Tibial artery (tissue), 4 donors: Measurements from ENCODE around the gene COL28A1.

Experiments
- DNase-seq, 2 donors: peaks; one replicate each; pipeline ENCODE4 v3.0.0-alpha.2; 2019
- H3K27ac ChIP-seq, 2 donors: fragments of 200-600 bp; sonication (generic) in 1 of 2; 1 replicate in 1 of 2; 2 replicates in 1 of 2; pipeline ENCODE4 v1.5.1; 2018 to 2019; ENCODE audit warnings: mild to moderate bottlenecking in 1 of 2
- H3K27me3 ChIP-seq, 2 donors: fragments of 200-600 bp; sonication (generic) in 1 of 2; one replicate each; pipeline versions ENCODE4 v1.5.1 to v1.6.0; 2016 to 2019
- H3K36me3 ChIP-seq, 3 donors: fragments of 200-600 bp; sonication (generic) in 2 of 3; one replicate each; pipeline ENCODE4 v1.5.1; 2016 to 2019; ENCODE audit warnings: mild to moderate bottlenecking in 2 of 3
- H3K4me1 ChIP-seq, 4 donors: fragments of 200-600 bp; sonication (generic) in 2 of 4; 1 replicate in 3 of 4; 2 replicates in 1 of 4; pipeline ENCODE4 v1.5.1; 2016 to 2019
- H3K4me3 ChIP-seq, 2 donors: fragments of 200-600 bp; sonication (generic) in 1 of 2; 1 replicate in 1 of 2; 2 replicates in 1 of 2; pipeline ENCODE4 v1.5.1; 2018 to 2019; ENCODE audit warnings: mild to moderate bottlenecking in 2 of 2
- H3K9me3 ChIP-seq, 3 donors: fragments of 200-600 bp; sonication (generic) in 1 of 3; one replicate each; pipeline ENCODE4 v1.5.1; 2016 to 2019
- CTCF ChIP-seq, 2 experiments: fragments of 200-600 bp in 1 of 2; fragments of 450-650 bp in 1 of 2; IDR thresholded peaks; one replicate each; pipeline ENCODE4 v1.5.1; 2017 to 2019; ENCODE audit warnings: antibody characterized with exemption in 2 of 2, mild to moderate bottlenecking in 1 of 2, moderate library complexity in 1 of 2
- intact Hi-C: fragments of 100-400 bp; cut with DNase I; formaldehyde crosslinking; loops from one replicate; pipeline ENCODE4 v1.15.0; 2023; ENCODE audit warnings: low total_unique reads

Gene COL28A1

DNA sequence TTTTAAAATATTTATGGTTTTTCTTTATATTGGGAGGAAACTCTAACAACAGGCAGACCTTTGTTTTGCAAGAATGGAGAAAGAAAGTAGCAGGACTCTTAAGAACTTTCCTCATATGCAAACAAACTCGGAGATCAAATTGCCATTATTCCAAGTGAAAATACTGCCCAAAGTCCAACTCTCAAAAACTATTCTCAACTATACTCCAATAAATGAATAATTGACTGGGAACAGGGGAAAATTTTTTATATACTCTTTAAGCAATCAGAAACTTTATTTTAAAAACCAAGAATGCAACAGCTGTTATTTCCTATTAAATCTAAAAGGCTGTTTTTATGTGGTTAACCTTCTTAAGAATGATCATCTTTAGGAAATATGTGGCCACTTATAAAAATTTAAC is 101.9 kb downstream of the COL28A1 start:
- no peak for DNase-seq
- no peaks in the 10 kb centered on the region for H3K4me1 ChIP-seq
- no peaks in the 10 kb centered on the region for H3K27me3 ChIP-seq
- no peak for TF ChIP-seq CTCF (IDR thresholded peaks at IDR 0.05)
- H3K4me3 ChIP-seq: no peak overlapping the region
- intact Hi-C loops: no loop called here
- no peak overlapping the region for H3K27ac ChIP-seq
- no peaks in the 10 kb centered on the region for H3K9me3 ChIP-seq
- H3K36me3 ChIP-seq: no peaks in the 10 kb centered on the region

DNA sequence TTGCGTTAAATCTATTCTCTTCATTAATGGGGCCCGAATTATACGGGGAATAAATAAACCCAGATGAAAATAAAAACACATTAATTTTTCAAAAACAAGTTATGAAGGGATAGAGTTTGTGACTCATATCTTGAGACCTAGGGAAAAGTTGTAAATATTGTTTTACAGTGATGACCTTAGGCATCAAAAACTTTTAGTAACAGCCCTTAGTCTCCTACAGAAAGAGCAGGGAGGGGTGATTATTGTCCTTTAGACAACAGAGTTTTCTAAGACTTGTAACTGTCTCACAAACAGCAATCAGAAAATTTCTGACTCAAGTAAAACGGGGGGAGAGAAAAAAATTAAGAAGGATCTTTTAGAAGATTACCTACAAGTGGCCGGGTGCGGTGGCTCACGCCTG is 102.7 kb downstream of the COL28A1 start:
- no peak for TF ChIP-seq CTCF (IDR thresholded peaks at IDR 0.05)
- intact Hi-C loops: no loop called here

GRCh38 chr7:7428806-7429205 is 106.9 kb downstream of the COL28A1 start:
- H3K27me3 ChIP-seq: no peaks in the 10 kb centered on the region
- no peaks in the 10 kb centered on the region for H3K36me3 ChIP-seq
- no peak for TF ChIP-seq CTCF (IDR thresholded peaks at IDR 0.05)
- no peak overlapping the region for H3K4me3 ChIP-seq
- H3K4me1 ChIP-seq: no peaks in the 10 kb centered on the region
- no peaks in the 10 kb centered on the region for H3K9me3 ChIP-seq
- DNase-seq: no peak
- intact Hi-C loops: loop anchor here (5.0 kb wide), 1 partner anchor 788 kb away; no protein-coding TSS in a partner anchor
- H3K27ac ChIP-seq: no peak overlapping the region

More for the DNA sequence above, 102.7 kb downstream of the COL28A1 start:
- H3K4me3 ChIP-seq: no peak overlapping the region
- no peaks in the 10 kb centered on the region for H3K36me3 ChIP-seq
- no peaks in the 10 kb centered on the region for H3K9me3 ChIP-seq
- H3K27me3 ChIP-seq: no peaks in the 10 kb centered on the region
- H3K27ac ChIP-seq: no peak overlapping the region
- no peaks in the 10 kb centered on the region for H3K4me1 ChIP-seq
- DNase-seq: no peak

DNA sequence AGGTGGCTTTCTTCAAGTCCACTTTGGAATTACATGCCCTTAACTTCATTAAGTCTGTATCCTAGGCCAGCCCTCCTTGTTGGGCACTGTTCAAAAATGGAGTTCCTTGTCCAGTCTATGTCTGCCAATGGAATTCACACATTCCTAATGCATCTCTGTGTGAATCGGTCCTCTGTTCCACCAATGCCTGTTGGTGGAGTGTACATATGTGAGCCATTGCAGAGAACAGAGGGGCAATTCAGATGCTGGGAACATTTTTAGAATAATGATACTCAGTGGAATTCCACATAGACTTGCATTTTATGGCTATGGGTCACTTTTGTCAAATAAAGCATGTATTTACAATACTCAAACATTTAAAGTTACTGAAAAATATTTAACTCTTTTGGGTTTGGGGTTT is 108.3 kb downstream of the COL28A1 start:
- Histone ChIP-seq H3K9me3 (no peaks in the 10 kb centered on the region), H3K4me1 (no peaks in the 10 kb centered on the region), H3K27me3 (no peaks in the 10 kb centered on the region), H3K27ac (no peak overlapping the region), H3K36me3 (no peaks in the 10 kb centered on the region), H3K4me3 (no peak overlapping the region)
- no peak for DNase-seq
- intact Hi-C loops: loop anchor here (5.0 kb wide), 1 partner anchor 790 kb away; no protein-coding TSS in a partner anchor
- no peak for TF ChIP-seq CTCF (IDR thresholded peaks at IDR 0.05)

DNA sequence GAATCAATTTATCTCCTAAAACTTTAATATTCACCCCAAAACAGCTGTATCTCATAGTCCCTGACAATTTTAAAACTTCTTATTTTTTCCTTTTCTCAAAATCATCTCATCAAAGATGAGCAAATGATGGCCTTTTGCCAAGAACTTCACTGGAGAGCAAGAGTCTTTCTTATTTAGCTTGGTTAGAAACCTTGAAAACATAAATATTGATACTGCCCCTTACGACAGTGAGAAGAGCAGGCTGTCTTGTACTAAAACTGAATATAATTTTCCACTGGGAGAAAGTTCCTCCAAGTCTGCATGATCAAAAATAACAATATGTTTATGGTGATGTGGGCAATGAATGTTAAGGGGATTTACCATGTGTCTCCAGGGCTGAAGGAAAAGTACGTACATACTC is 109.0 kb downstream of the COL28A1 start:
- Histone ChIP-seq H3K27ac (no peak overlapping the region), H3K4me3 (no peak overlapping the region), H3K4me1 (no peaks in the 10 kb centered on the region), H3K27me3 (no peaks in the 10 kb centered on the region), H3K36me3 (no peaks in the 10 kb centered on the region), H3K9me3 (no peaks in the 10 kb centered on the region)
- intact Hi-C loops: loop anchor here (5.0 kb wide), 1 partner anchor 791 kb away; no protein-coding TSS in a partner anchor
- no peak for DNase-seq
- TF ChIP-seq CTCF (IDR thresholded peaks at IDR 0.05): no peak

DNA sequence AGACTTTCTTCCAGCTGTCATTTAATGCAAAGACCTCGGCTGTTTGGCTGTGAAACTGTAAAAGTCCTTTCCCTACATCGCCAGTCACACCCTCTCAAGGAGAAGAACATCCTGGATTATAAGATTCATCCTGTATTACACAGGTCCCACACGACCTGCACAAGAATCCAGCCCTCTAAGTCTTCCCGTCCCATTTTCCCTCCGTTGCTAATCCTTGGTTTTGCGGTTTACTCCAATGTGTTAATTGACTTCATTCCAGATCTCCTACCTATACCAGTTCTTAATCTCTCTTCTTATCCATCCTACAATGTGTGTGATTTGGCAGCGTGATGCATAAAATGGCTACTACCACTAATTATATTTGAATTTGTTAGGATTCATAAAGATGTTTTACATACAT is 110.4 kb downstream of the COL28A1 start:
- Histone ChIP-seq H3K36me3 (no peaks in the 10 kb centered on the region), H3K27me3 (no peaks in the 10 kb centered on the region), H3K27ac (no peak overlapping the region), H3K9me3 (no peaks in the 10 kb centered on the region), H3K4me1 (no peaks in the 10 kb centered on the region), H3K4me3 (no peak overlapping the region)
- no peak for TF ChIP-seq CTCF (IDR thresholded peaks at IDR 0.05)
- no peak for DNase-seq
- intact Hi-C loops: loop anchor here (5.0 kb wide), 1 partner anchor 792 kb away; no protein-coding TSS in a partner anchor
